ENCODE results near the gene PACS2.
A peak's percentile ranks its signal among the peaks of the same experiment; 100 is the strongest.
"Not testable (repeated sequence)": the region's sequence is repeated elsewhere in the genome, so short reads cannot be mapped to it uniquely, and the experiment has no call there.

PACS2 gene

GRCh38 chr14:105348945-105349699 is 34.6 kb downstream of the PACS2 start:
- no peak for DNase-seq (ENCODE audit: low read depth, low spot score)

- no peak for DNase-seq (ENCODE audit: low read depth, low spot score)
Measured at GRCh38 chr14:105349992-105350391, 35.4 kb downstream of the PACS2 start.

GRCh38 chr14:105350450-105351244 is 36.1 kb downstream of the PACS2 start:
- no peak for DNase-seq (ENCODE audit: low read depth, low spot score)

GRCh38 chr14:105351410-105351809 is 36.9 kb downstream of the PACS2 start:
- DNase-seq (ENCODE audit: low read depth, low spot score), result no peak

GRCh38 chr14:105351920-105352851 is 37.6 kb downstream of the PACS2 start:
- DNase-seq (ENCODE audit: low read depth, low spot score), result peak; percentile 91

- no peak for DNase-seq (ENCODE audit: low read depth, low spot score)
Measured at GRCh38 chr14:105353136-105353535, 38.6 kb downstream of the PACS2 start.

GRCh38 chr14:105354541-105354940 is 40.0 kb downstream of the PACS2 start:
- DNase-seq (ENCODE audit: low read depth, low spot score), result no peak

GRCh38 chr14:105355049-105355575 is 40.6 kb downstream of the PACS2 start:
- no peak for DNase-seq (ENCODE audit: low read depth, low spot score)

- DNase-seq (ENCODE audit: low read depth, low spot score), result no peak
Measured at GRCh38 chr14:105355850-105356604, 41.5 kb downstream of the PACS2 start.

- no peak for DNase-seq (ENCODE audit: low read depth, low spot score)
Measured at GRCh38 chr14:105356927-105357326, 42.4 kb downstream of the PACS2 start.

GRCh38 chr14:105357626-105358025 is 43.1 kb downstream of the PACS2 start:
- no peak for DNase-seq (ENCODE audit: low read depth, low spot score)

- no peak for DNase-seq (ENCODE audit: low read depth, low spot score)
Measured at GRCh38 chr14:105358140-105358846, 43.7 kb downstream of the PACS2 start.

- no peak for DNase-seq (ENCODE audit: low read depth, low spot score)
Measured at GRCh38 chr14:105358943-105359342, 44.4 kb downstream of the PACS2 start.

- not testable (repeated sequence) for DNase-seq (ENCODE audit: low read depth, low spot score)
Measured at GRCh38 chr14:105361412-105361811, 46.9 kb downstream of the PACS2 start.

GRCh38 chr14:105363847-105364708 is 49.5 kb downstream of the PACS2 start:
- peak; percentile 64 for DNase-seq (ENCODE audit: low read depth, low spot score)

GRCh38 chr14:105365101-105365500 is 50.6 kb downstream of the PACS2 start:
- no peak for DNase-seq (ENCODE audit: low read depth, low spot score)

- no peak for DNase-seq (ENCODE audit: low read depth, low spot score)
Measured at GRCh38 chr14:105365681-105366080, 51.1 kb downstream of the PACS2 start.

GRCh38 chr14:105366386-105367074 is 52.0 kb downstream of the PACS2 start:
- DNase-seq (ENCODE audit: low read depth, low spot score), result no peak
